Aorta (tissue), 5 donors: ENCODE results near the gene USP7. TPM values are rescaled to one million over a fixed set of nuclear protein-coding genes. Genes with fewer than 3 reads are reported as not detected.

Source experiments
- ATAC-seq: fragments of 200-7000 bp; cut with Tn5 transposase; one replicate; pipeline ENCODE4 v1.9.1; 2022; ENCODE audit warnings: moderate library complexity; ENCODE audit not compliant: low FRiP score
- DNase-seq, 2 donors: peaks; one replicate each; pipeline ENCODE4 v3.0.0-alpha.2; 2020
- H3K27ac ChIP-seq, 2 donors: one replicate each; pipeline ENCODE4 v1.5.1; 2013; ENCODE audit warnings: low read length in 2 of 2, mild to moderate bottlenecking in 2 of 2, moderate library complexity in 2 of 2, control low read depth in 1 of 2, inconsistent platforms in 1 of 2, low read depth in 1 of 2
- H3K27me3 ChIP-seq, 2 donors: one replicate each; pipeline ENCODE4 v1.6.1; 2013; ENCODE audit warnings: control low read depth in 1 of 2, low read length in 1 of 2, mild to moderate bottlenecking in 1 of 2, moderate library complexity in 1 of 2; ENCODE audit not compliant: insufficient read depth in 2 of 2, control insufficient read depth in 1 of 2
- H3K36me3 ChIP-seq, 2 donors: one replicate each; pipeline ENCODE4 v1.6.1; 2013; ENCODE audit warnings: control low read depth in 1 of 2, low read length in 1 of 2, mild to moderate bottlenecking in 1 of 2; ENCODE audit not compliant: insufficient read depth in 2 of 2, control insufficient read depth in 1 of 2
- H3K4me1 ChIP-seq, 2 donors: one replicate each; pipeline ENCODE4 v1.6.1; 2013; ENCODE audit warnings: low read length in 2 of 2, control low read depth in 1 of 2, mild to moderate bottlenecking in 1 of 2, moderate library complexity in 1 of 2; ENCODE audit not compliant: insufficient read depth in 2 of 2, control insufficient read depth in 1 of 2
- H3K4me3 ChIP-seq, 2 donors: one replicate each; pipeline ENCODE4 v1.5.1; 2013; ENCODE audit warnings: low read length in 2 of 2, control low read depth in 1 of 2, mild to moderate bottlenecking in 1 of 2
- H3K9me3 ChIP-seq: one replicate; pipeline ENCODE4 v1.6.1; 2013; ENCODE audit warnings: mild to moderate bottlenecking, low read length; ENCODE audit not compliant: control insufficient read depth
- WGBS, 2 donors: extraction: QIAGEN DNeasy Blood & Tissue Kit; methylation state at CpG; one replicate each; pipeline ENCODE4 v1.1.7; 2013; 5-methylcytosine and 5-hydroxymethylcytosine counted together
- intact Hi-C, 2 donors: fragments of 100-400 bp; cut with DNase I; formaldehyde crosslinking; loops; one replicate each; pipeline versions ENCODE4 v1.14.2 to v1.15.0; 2022
- polyA plus RNA-seq, 2 donors: library from polyadenylated mRNA; stranded (reverse); fragments of 200-250 nt; gene quantifications; one replicate each; pipeline ENCODE4 v1.2.3, GENCODE V29; 2013
- total RNA-seq, 2 donors: library from RNA; stranded (reverse); fragmentation: NEBNext Ultra II Directional; extraction: Animal tissue kit (Norgen Biotek cat#: 25700); gene quantifications; one replicate each; pipeline ENCODE4 v1.2.1, GENCODE V29; 2021
- donor health status: healthy with polysubstance abuse.
- donor health status: Bipolar disorder and iron deficiency.
- donor health status: DM: no; HTN: no; CAD: no.
- donor health status: DM: no; HTN: no; CAD: no.
- donor health status: DM: yes; HTN: yes; CAD: no.

Gene USP7
- total and polyA plus RNA-seq, 4 donors: 18.0 to 110 (median 72.3) TPM

GRCh38 chr16:9003322-9003721 lies 39.6 kb upstream of the USP7 start:
- H3K4me3 ChIP-seq: no peak overlapping the region
- H3K27me3 ChIP-seq: no peaks in the 10 kb centered on the region
- no peaks in the 10 kb centered on the region for H3K4me1 ChIP-seq
- intact Hi-C loops: no loop called here
- H3K27ac ChIP-seq: no peak overlapping the region
- H3K36me3 ChIP-seq: no peaks in the 10 kb centered on the region
- DNase-seq (no peak), ATAC-seq (no peak)
- WGBS, 2 donors: 76 to 82% methylated on average over 5 of the region's 5 CpGs
- no peaks in the 10 kb centered on the region for H3K9me3 ChIP-seq

GRCh38 chr16:9002042-9002441 lies 38.3 kb upstream of the USP7 start:
- DNase-seq (no peak), ATAC-seq (no peak)
- Histone ChIP-seq H3K4me3 (no peak overlapping the region), H3K9me3 (no peaks in the 10 kb centered on the region), H3K36me3 (no peaks in the 10 kb centered on the region), H3K27ac (no peak overlapping the region), H3K27me3 (no peaks in the 10 kb centered on the region), H3K4me1 (no peaks in the 10 kb centered on the region)
- intact Hi-C loops: no loop called here
- 67 to 79% methylated on average over 2 of the region's 2 CpGs for WGBS, 2 donors

- H3K36me3 ChIP-seq: no peaks in the 10 kb centered on the region
- H3K4me1 ChIP-seq: no peaks in the 10 kb centered on the region
- intact Hi-C loops: no loop called here
- no peaks in the 10 kb centered on the region for H3K9me3 ChIP-seq
- 94% methylated on average over 2 of the region's 2 CpGs for WGBS, 2 donors
- no peak for DNase-seq
- H3K4me3 ChIP-seq: no peak overlapping the region
- ATAC-seq: no peak
- no peak overlapping the region for H3K27ac ChIP-seq
- H3K27me3 ChIP-seq: no peaks in the 10 kb centered on the region
These were observed 37.0 kb upstream of the USP7 start for GRCh38 chr16:9000664-9001063.

GRCh38 chr16:8999800-9000199 lies 36.1 kb upstream of the USP7 start:
- H3K27me3 ChIP-seq: no peaks in the 10 kb centered on the region
- no peaks in the 10 kb centered on the region for H3K4me1 ChIP-seq
- DNase-seq (no peak), ATAC-seq (no peak)
- intact Hi-C loops: no loop called here
- no peak overlapping the region for H3K4me3 ChIP-seq
- H3K9me3 ChIP-seq: no peaks in the 10 kb centered on the region
- no peak overlapping the region for H3K27ac ChIP-seq
- WGBS, 2 donors: 67 to 86% methylated on average over 4 of the region's 4 CpGs
- no peaks in the 10 kb centered on the region for H3K36me3 ChIP-seq

GRCh38 chr16:8998108-8998507 lies 34.4 kb upstream of the USP7 start:
- ATAC-seq (no peak), DNase-seq (no peak)
- intact Hi-C loops: no loop called here
- H3K4me3 ChIP-seq: no peak overlapping the region
- H3K4me1 ChIP-seq: no peaks in the 10 kb centered on the region
- H3K36me3 ChIP-seq: no peaks in the 10 kb centered on the region
- no peak overlapping the region for H3K27ac ChIP-seq
- WGBS, 2 donors: 56 to 61% methylated on average over 1 of the region's 1 CpG
- H3K27me3 ChIP-seq: no peaks in the 10 kb centered on the region
- H3K9me3 ChIP-seq: no peaks in the 10 kb centered on the region

GRCh38 chr16:8996891-8997290 lies 33.2 kb upstream of the USP7 start:
- no peak overlapping the region for H3K27ac ChIP-seq
- ATAC-seq: no peak
- WGBS, 2 donors: 76 to 79% methylated on average over 5 of the region's 5 CpGs

GRCh38 chr16:8990445-8990844 lies 26.7 kb upstream of the USP7 start:
- ATAC-seq (no peak), DNase-seq (no peak)
- Histone ChIP-seq H3K9me3 (no peaks in the 10 kb centered on the region), H3K27me3 (no peaks in the 10 kb centered on the region), H3K36me3 (no peaks in the 10 kb centered on the region), H3K27ac (no peak overlapping the region), H3K4me1 (no peaks in the 10 kb centered on the region), H3K4me3 (no peak overlapping the region)
- 22 to 32% methylated on average over 8 of the region's 8 CpGs for WGBS, 2 donors
- intact Hi-C loops: no loop called here

More at GRCh38 chr16:8996891-8997290, 33.2 kb upstream of the USP7 start:
- H3K27me3 ChIP-seq: no peaks in the 10 kb centered on the region
- no peaks in the 10 kb centered on the region for H3K9me3 ChIP-seq
- no peaks in the 10 kb centered on the region for H3K4me1 ChIP-seq
- no peak for DNase-seq
- H3K36me3 ChIP-seq: no peaks in the 10 kb centered on the region
- H3K4me3 ChIP-seq: no peak overlapping the region
- intact Hi-C loops: no loop called here

- no peaks in the 10 kb centered on the region for H3K4me1 ChIP-seq
- H3K4me3 ChIP-seq: no peak overlapping the region
- no peaks in the 10 kb centered on the region for H3K27me3 ChIP-seq
- H3K9me3 ChIP-seq: no peaks in the 10 kb centered on the region
- intact Hi-C loops: no loop called here
- no peaks in the 10 kb centered on the region for H3K36me3 ChIP-seq
- no peak for ATAC-seq
- 65 to 67% methylated on average over 16 of the region's 16 CpGs for WGBS, 2 donors
- no peak overlapping the region for H3K27ac ChIP-seq
- DNase-seq: no peak
These were observed 25.6 kb upstream of the USP7 start for GRCh38 chr16:8989099-8989878.

GRCh38 chr16:8986818-8987191 lies 23.1 kb upstream of the USP7 start:
- Histone ChIP-seq H3K4me1 (no peaks in the 10 kb centered on the region), H3K36me3 (no peaks in the 10 kb centered on the region), H3K27me3 (no peaks in the 10 kb centered on the region), H3K9me3 (no peaks in the 10 kb centered on the region), H3K4me3 (no peak overlapping the region), H3K27ac (no peak overlapping the region)
- no peak for ATAC-seq
- 84% methylated on average over 5 of the region's 5 CpGs for WGBS, 2 donors
- no peak for DNase-seq
- intact Hi-C loops: no loop called here
